HG03378 (cell line): ENCODE results near the gene KRTAP2-2.
"Not testable (repeated sequence)": the region's sequence is repeated elsewhere in the genome, so short reads cannot be mapped to it uniquely, and the experiment has no call there.

Experiments
- ATAC-seq: cut with Tn5 transposase; IDR thresholded peaks from one replicate; pipeline ENCODE4 v1.9.1; 2021; ENCODE audit warnings: mild to moderate bottlenecking, moderate library complexity; ENCODE audit not compliant: unreplicated experiment

KRTAP2-2 gene

GRCh38 chr17:41055130-41055529 lies at the start of gene KRTAP2-2:
Gene KRTAP2-2 (minus strand): TSS chr17:41055230. CDS start chr17:41055211, 19 bp downstream.
- not testable (repeated sequence) for ATAC-seq

GRCh38 chr17:41104386-41105038 lies 49.5 kb upstream of the KRTAP2-2 start:
- ATAC-seq = not testable (repeated sequence)

DNA sequence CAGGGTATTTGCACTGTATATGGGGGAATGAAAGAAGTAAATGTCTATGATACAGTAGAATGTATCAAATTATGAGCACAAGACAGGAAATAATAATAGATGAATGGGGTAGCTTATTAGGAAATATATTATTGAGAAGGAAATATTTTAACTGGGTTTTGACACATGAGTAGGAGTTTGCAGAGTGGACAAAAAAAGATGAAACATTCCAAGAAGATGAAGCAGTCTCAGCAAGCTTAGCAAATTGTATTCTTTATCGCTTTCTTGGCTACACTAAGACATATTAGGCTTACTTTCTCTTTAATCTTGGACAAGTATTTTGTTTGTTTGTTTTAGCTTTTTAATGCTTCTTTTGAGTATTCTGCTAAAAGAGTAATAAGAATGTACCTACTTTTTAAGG lies 48.9 kb upstream of the KRTAP2-2 start:
- no peak for ATAC-seq

GRCh38 chr17:41101586-41102259 lies 46.7 kb upstream of the KRTAP2-2 start, which contains the start of gene KRTAP4-16:
Gene KRTAP4-16 (minus strand): TSS chr17:41102209. CDS start chr17:41102209, 0 bp downstream.
- no peak for ATAC-seq

GRCh38 chr17:41099682-41100480 lies 44.9 kb upstream of the KRTAP2-2 start:
- not testable (repeated sequence) for ATAC-seq

- no peak for ATAC-seq
Observed at GRCh38 chr17:41098481-41098880, 43.5 kb upstream of the KRTAP2-2 start.

GRCh38 chr17:41098042-41098441 lies 43.0 kb upstream of the KRTAP2-2 start, which contains the start of gene KRTAP4-8:
Gene KRTAP4-8 (minus strand): TSS chr17:41098142. CDS start chr17:41098084, 58 bp downstream.
- ATAC-seq = no peak

- ATAC-seq = no peak
Observed at GRCh38 chr17:41096055-41096454, 41.0 kb upstream of the KRTAP2-2 start.

DNA sequence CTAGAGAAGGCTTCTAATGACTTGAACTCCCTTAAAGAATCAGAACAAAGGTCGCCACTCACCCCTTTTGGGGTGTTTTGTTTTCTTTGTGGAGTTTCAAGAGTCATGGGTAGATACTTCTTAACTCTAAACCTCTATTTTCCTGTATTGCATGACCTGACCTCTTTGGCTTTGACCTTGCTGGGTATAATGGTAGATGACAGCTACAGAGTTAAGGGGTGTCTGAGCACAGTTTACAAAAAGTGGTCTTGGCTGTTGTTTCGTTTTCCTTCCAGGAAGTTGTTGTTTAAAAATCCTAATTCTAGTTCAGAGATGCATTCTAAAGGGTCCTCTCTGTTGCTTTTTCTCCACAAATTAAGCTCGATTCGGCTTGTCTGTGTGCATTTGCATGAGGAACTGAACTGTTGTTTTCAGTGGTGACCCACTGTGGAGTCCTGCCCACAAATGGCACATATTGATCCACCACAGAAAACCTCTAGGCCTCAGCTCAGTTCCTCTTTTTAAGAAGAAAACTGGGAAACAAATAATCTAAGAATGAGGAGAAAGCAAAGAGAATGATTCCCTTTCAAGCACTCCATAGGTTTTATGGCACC lies 33.8 kb upstream of the KRTAP2-2 start:
- not testable (repeated sequence) for ATAC-seq

GRCh38 chr17:41084100-41084856 lies 29.2 kb upstream of the KRTAP2-2 start, which contains the start of gene KRTAP4-7:
Gene KRTAP4-7 (plus strand): TSS chr17:41084150. CDS start chr17:41084207, 57 bp downstream.
- not testable (repeated sequence) for ATAC-seq

DNA sequence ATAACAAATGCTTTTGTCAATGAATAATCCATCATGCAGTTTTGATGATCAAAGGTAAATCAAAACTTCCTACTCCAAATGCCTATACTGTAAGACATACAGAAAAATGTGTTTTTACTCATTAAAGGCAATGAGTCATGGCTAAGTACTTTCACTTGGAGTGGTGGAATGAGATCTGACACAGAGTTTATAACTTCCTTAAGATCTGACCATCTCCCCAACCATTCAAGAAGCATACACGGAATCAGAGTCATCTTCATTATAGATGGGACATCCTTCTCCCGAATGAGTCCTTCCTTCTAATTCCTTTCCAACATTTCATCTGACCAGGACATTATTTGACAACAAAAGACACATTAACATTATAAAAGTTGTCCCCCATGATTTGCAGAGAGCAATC lies 28.4 kb upstream of the KRTAP2-2 start:
- not testable (repeated sequence) for ATAC-seq

- ATAC-seq = no peak
Observed at GRCh38 chr17:41082626-41083025, 27.6 kb upstream of the KRTAP2-2 start.

DNA sequence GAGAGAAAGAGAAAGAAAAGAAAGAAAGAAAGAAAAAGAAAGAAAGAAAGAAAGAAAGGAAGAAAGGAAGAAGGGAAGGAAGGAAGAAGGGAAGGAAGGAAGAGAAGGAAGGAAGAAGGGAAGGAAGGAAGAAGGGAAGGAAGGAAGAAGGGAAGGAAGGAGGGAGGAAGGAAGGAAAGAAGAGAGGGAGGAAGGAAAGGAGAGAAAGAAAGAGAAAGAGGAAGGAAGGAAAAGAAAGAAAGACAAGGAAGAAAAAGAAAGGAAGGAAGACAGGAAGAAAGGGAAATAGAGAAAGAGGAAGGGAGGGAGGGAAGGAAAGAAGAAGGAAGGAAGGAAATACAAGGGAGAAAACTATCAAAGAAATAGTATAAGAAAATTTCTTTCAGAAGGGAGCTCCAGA lies 21.8 kb upstream of the KRTAP2-2 start:
- ATAC-seq = no peak

- no peak for ATAC-seq
Observed at GRCh38 chr17:41073676-41074075, 18.6 kb upstream of the KRTAP2-2 start.

GRCh38 chr17:41071606-41072360 lies 16.8 kb upstream of the KRTAP2-2 start:
- no peak for ATAC-seq

DNA sequence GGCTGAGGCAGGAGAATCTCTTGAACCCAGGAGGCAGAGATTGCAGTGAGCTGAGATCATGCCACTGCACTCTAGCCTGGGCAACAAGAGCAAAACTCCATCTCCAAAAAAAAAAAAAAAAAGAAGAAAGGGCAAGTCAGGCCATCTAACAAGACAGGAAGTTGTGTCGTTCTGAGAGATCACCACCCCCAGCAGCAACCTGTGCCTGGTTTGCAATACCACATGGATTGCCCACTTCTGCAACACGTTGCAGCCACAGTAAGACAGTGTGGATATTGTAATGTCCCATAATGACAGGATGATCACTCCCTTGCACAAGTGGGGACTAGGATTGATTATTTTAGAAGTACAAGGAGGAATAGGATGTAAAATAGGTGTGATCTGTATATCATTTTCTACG lies 14.0 kb upstream of the KRTAP2-2 start:
- no peak for ATAC-seq

DNA sequence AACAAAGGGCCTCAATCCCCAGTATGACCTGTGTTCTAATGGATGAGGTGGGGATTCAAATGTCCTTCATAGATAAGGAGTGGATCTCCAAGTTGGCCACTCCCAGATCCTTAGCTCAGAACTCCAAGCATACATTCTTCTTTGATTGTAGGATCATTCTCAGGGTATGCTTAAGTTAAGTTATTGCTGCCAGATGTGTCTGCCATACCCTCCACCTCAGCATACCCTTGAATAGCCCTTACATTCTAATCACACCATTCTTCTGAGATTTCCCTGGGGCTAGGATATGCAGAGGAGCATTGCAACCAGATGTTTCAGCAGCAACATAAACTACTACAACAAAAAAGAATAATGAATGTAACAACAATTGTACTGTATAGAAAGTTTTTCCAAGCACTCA lies 12.3 kb upstream of the KRTAP2-2 start:
- no peak for ATAC-seq

GRCh38 chr17:41065829-41066624 lies 11.0 kb upstream of the KRTAP2-2 start, which contains the start of gene KRTAP2-4:
Gene KRTAP2-4 (minus strand): TSS chr17:41065879. CDS start chr17:41065845, 34 bp downstream.
- ATAC-seq = no peak
